Measurements from ENCODE around the gene GNB1L.
"Not testable (repeated sequence)": the region's sequence is repeated elsewhere in the genome, so short reads cannot be mapped to it uniquely, and the experiment has no call there.

Gene GNB1L

DNA sequence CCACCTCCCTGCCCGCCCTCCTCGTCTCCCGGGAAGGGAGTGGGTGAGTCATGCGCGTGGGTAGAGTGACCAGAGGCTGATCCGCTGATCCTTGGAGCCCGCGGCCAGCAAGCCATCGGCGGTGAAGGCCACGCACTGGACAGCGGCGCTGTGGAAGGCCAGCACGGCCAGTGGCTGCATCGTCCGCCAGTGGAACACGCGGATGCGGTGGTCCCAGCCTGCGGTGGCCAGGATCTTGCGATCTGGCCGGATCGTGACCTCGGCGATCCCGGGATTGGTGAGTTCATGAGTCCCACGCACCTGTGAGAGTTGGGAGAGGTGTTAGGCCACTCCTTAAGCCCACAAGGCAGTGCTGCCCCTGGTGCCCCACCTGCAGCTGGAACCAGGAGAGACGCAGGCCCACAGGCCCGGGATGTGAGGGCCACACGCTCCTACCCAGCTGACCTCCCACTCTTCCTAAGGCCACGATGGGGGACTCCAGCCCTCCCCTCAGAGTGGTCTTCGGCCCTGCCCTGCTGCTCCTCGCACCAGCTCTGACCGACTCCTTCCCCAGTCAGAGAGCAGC is 65.9 kb downstream of the GNB1L start:
- no peaks in the 10 kb centered on the region for H3K4me1 Mint-ChIP-seq
- peaks cover 5 to 16% of the 10 kb centered on the region in 2 donors for H3K9me3 Mint-ChIP-seq
- no peak overlapping the region for H3K27ac Mint-ChIP-seq
- H3K27me3 Mint-ChIP-seq, result no peaks in the 10 kb centered on the region
- DNase-seq (no peak), ATAC-seq (no peak)
- H3K4me3 Mint-ChIP-seq, result no peak overlapping the region

DNA sequence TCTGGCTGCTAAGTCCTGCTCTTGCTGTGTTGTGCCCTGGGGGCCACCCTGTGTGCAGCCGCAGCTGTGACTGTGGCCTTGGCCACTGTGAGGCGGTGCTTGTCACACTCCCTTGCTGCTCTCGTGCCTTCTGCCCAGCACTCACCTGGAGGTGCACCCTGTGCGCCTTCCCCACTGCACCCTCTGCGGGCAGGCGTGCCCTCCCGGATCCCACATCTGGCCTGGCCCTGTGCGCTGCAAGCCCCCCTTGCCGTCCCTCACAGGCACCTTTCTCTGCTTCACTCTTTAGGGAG is 66.9 kb downstream of the GNB1L start:
- no peak for DNase-seq
- peak overlapping the region in 1 of 2 donors; percentile 80 for H3K27ac Mint-ChIP-seq
- H3K9me3 Mint-ChIP-seq, result peaks cover 0 to 13% of the 10 kb centered on the region in 2 donors
- H3K4me3 Mint-ChIP-seq, result no peak overlapping the region
- no peaks in the 10 kb centered on the region for H3K4me1 Mint-ChIP-seq
- no peaks in the 10 kb centered on the region for H3K27me3 Mint-ChIP-seq
- no peak for ATAC-seq

DNA sequence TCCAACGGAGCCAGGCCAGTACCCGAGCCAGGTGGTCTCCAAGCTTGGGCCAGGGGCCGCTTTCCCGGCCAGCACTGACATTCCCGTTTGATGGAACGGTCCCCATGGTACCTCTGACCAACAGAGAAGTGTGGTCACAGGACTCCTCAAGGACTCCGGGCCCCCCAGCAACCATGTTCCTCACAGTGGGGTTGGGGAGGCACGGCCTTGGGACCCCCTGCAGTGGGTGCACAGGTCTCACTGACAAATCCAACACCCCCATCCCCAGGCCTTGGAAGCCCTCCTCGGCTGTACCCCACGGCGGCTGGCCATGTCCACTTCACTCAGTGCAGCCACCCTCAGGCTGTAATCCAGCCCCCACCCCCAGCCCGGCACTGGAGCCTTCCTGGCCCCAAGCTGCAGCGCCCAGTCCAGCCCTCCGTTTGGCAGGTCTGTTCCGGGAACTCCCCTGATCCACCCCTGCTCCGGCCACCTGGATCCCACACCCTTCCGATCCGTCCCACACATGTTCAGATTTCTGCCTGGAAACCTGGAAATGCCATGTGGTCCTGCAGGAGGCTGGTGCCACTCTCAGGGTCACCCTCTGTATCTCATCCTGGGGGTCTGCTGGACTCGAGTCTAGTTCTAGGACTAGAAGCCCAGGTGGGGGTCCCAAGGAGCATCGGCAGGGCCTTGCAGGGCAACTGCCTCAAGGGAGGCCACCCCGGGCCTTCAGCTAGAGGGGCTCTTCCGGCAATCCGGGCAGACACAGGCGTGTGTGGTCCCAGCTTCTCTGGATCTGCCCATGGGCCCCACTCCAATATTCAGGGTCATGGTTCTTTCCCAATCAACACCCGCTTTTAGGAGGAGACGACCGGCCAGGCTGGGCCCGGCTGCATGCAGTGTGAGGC is 67.5 kb downstream of the GNB1L start:
- no peaks in the 10 kb centered on the region for H3K4me1 Mint-ChIP-seq
- no peaks in the 10 kb centered on the region for H3K27me3 Mint-ChIP-seq
- ATAC-seq (peak; percentile 18), DNase-seq (no peak)
- peaks cover 0 to 7% of the 10 kb centered on the region in 2 donors for H3K9me3 Mint-ChIP-seq
- no peak overlapping the region for H3K4me3 Mint-ChIP-seq
- peak overlapping the region in 1 of 2 donors; percentile 80 for H3K27ac Mint-ChIP-seq

DNA sequence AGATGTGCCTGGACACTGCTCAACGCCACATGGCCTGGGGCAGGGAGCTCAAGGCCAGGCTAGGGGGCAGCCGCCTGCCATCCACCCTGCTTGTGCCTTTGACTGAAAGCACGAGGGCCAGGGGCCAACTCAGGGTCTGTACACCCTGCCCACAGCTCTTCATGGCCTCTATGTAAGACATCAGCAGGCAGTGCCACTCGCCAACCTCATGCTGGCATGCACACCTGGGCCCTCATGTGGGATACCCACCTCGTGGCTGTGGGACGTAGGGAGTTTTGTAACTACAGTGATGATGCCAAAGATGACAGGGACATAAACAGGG is 68.4 kb downstream of the GNB1L start:
- H3K4me1 Mint-ChIP-seq, result no peaks in the 10 kb centered on the region
- H3K27ac Mint-ChIP-seq, result no peak overlapping the region
- ATAC-seq (no peak), DNase-seq (no peak)
- no peaks in the 10 kb centered on the region for H3K9me3 Mint-ChIP-seq
- H3K4me3 Mint-ChIP-seq, result no peak overlapping the region
- H3K27me3 Mint-ChIP-seq, result peaks cover 7% of the 10 kb centered on the region

DNA sequence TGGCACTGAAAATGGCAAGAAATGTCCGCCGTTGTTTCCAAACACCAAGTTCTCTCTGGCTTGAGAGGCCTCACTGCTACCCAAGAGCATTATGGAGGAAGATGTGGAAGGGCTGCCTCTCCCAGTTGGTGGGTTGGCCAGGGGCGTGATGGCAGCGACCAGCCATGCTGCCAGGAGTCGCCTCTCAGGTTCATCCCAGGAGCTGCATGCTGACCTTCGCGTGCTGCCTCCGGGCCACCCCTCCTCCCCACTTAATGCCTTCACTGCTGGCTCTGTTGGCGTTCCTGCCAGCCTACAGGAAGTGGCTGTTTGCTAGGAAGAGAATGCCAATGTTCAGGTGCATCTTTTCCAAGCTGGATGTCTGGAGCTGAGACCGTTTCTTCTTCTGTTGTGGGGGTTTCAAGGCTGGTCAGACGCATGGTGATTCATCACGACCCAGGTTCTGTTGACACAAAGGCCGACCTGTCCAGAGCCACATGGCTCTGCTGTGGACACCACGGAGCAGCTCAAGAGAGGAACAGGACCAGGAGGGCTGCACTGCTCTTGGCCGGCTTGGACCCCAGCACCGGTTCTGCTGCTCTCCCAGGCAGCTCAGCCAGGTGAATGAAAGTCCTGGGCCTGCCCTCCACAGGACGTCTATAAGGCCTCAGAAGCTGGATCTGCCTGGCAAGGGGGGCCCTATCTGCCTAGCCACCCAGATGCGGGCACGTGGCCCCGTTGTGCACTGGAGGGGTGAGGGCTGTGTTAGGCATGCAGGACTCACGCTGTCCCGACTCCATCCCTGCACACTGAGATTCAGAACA is 69.0 kb downstream of the GNB1L start:
- peaks cover 13% of the 10 kb centered on the region for H3K27me3 Mint-ChIP-seq
- no peaks in the 10 kb centered on the region for H3K9me3 Mint-ChIP-seq
- ATAC-seq (no peak), DNase-seq (no peak)
- H3K27ac Mint-ChIP-seq, result peak overlapping the region in 1 of 2 donors; percentile 76
- H3K4me3 Mint-ChIP-seq, result no peak overlapping the region
- H3K4me1 Mint-ChIP-seq, result no peaks in the 10 kb centered on the region

DNA sequence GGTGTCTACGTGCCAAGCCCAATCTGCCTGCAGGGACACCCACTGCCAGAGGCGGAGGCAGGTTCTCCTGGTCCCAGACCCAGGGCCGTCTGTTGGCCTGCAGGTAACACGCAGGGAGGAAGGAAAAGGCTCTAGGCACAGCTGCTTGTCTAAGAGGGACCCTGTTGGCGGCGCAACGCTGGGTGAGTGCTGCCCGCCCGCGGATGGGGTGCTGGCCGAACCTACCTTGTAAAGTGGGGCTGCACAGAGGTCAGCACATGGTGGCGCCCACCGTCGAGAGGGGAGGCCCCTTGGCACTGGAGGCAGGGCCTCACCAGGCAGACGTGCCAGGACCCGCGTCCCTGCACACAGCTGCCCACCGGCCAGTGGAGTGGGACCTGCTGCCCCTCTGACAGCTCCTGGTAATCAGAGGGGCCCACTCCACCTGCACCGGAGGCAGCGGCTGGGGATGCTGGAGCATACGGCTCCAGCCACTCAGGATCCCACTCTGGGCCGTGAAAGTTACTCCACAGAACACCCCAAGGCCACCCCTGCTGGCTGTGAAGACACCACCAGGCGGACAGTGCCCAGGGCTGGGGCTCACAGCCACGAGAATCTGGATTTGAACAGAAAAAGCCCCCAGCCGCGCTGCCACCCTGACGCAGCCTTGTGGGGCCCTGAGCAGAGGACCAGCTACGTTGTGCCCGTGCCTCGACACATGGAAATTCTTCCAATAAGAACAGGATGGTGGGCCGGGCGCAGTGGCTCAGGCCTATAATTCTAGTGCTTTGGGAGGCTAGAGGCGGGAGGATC is 70.1 kb downstream of the GNB1L start:
- Mint-ChIP-seq H3K9me3 (no peaks in the 10 kb centered on the region), H3K4me3 (no peak overlapping the region), H3K4me1 (no peaks in the 10 kb centered on the region), H3K27ac (no peak overlapping the region), H3K27me3 (peaks cover 21% of the 10 kb centered on the region)
- DNase-seq (no peak), ATAC-seq (no peak)

DNA sequence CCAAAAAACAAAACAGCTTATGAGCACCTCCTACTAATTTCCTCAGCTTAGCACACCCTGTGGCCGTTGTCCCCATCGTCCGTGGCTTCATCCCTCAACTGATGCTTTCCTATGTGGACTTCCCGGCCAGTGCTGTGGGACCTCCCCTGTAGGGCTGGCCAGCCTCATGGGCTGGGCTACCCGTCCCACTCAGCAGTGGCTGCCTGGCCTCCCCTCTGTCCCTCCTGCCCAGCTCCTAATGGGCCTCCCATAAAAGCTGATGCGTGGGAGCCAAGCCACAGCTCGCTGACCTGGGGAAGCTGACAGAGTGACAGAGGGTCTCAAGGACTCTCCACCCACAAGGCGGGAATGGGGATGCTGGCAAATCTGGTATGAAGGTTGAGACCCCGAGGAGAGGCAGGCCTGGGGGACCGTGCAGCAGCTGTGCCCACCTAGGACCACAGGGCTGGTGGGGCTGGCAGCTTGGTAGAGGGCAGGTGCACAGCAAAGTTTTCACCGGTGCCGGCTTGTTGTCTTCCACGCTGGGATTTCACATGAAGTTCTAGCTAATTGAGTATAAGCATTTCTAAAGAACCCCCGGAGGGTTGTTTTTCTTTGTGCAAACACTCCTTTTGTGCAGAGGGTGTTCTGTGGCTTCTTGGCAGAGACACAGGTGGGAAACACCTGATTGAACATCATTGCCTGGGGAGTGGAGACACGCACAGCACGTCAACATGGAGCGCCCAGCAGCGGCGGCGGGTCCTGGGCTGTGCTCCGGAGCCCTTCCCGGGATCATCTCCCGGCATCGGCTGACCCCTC is 70.9 kb downstream of the GNB1L start:
- DNase-seq (no peak), ATAC-seq (no peak)
- Mint-ChIP-seq H3K4me3 (no peak overlapping the region), H3K27ac (peak overlapping the region in 1 of 2 donors; percentile 54), H3K9me3 (no peaks in the 10 kb centered on the region), H3K4me1 (no peaks in the 10 kb centered on the region), H3K27me3 (peaks cover 25% of the 10 kb centered on the region)

DNA sequence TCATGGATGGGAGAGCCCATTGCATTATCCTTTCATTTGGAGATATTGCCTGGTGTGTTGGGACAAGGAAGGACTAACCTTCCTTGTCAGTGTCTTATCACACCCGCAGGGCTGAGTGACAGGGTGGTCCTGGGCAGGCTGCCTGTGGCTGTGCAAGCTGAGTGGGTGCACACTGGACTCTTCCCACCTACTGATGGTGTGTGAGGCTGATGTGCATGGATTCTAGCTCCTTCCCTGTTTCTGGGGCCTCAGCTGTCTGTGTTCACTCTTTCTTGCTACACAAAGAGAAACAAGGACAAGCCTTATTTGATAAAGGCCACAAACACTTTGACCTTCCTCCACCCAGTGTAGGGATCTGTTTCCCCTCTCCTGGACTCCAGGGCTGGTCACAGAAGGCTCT is 72.1 kb downstream of the GNB1L start:
- Mint-ChIP-seq H3K9me3 (no peaks in the 10 kb centered on the region), H3K27ac (no peak overlapping the region), H3K27me3 (peaks cover 38% of the 10 kb centered on the region), H3K4me3 (no peak overlapping the region), H3K4me1 (no peaks in the 10 kb centered on the region)
- DNase-seq, result no peak
- no peak for ATAC-seq

DNA sequence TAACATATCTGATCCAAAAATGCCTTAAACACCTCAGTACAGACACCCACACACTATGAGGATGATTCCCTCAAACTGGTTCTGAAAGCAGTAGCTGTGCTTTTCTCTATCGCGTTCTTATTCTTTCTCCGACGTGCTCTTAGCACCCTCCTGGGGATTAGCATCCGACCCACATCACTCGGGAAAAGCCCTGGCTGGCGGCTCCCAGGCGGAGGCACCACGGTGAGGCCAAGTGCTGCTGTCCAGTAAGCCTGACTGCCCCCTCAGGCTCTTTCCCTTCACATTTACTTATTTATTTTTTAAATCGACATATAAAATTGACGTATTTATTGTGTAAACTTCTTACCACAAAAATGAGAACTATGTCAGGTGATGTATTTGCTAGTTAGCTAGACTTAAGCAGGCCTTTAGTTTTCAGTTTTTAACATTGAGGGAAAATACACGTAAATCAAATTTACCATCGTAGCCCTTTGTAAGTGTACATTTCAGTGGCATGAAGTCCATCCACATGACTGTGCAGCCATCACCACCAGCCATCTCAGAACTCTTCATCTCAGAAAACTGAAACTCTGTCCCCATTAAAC is 74.9 kb downstream of the GNB1L start:
- no peak overlapping the region for H3K4me3 Mint-ChIP-seq
- DNase-seq, result no peak
- peaks cover 51% of the 10 kb centered on the region for H3K27me3 Mint-ChIP-seq
- ATAC-seq, result no peak
- H3K4me1 Mint-ChIP-seq, result peaks cover 9% of the 10 kb centered on the region
- no peak overlapping the region for H3K27ac Mint-ChIP-seq
- H3K9me3 Mint-ChIP-seq, result no peaks in the 10 kb centered on the region

DNA sequence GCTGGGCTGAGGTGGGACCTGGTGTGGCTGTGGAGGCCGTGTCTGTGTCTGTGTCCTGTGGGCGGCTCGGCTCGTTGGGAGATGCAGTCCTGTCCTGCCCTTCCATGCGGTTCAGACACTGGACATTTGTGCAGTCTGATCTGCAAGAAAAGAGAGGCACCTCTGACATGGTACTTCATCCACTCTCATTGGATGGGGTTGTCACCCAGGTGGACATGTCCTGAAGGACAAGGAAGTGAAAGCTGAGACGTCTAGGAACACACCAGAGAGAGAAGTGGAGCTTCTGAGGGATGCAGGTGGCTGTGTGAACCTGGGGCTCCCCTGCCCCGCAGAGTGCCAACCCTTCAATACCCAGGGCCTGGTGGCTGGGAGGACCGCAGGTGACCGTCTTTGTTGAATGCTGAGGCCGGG is 75.7 kb downstream of the GNB1L start:
- Mint-ChIP-seq H3K9me3 (no peaks in the 10 kb centered on the region), H3K27me3 (peaks cover 59% of the 10 kb centered on the region), H3K4me3 (no peak overlapping the region), H3K27ac (peak overlapping the region in 1 of 2 donors; percentile 19), H3K4me1 (peaks cover 9% of the 10 kb centered on the region)
- no peak for ATAC-seq
- DNase-seq, result no peak

DNA sequence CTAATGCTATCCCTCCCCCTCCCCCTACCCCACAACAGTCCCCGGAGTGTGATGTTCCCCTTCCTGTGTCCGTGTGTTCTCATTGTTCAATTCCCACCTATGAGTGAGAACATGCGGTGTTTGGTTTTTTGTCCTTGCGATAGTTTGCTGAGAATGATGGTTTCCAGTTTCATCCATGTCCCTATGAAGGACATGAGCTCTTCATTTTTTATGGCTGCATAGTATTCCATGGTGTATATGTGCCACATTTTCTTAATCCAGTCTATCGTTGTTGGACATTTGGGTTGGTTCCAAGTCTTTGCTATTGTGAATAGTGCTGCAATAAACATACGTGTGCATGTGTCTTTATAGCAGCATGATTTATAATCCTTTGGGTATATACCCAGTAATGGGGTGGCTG is 77.5 kb downstream of the GNB1L start:
- H3K9me3 Mint-ChIP-seq, H3K4me1 Mint-ChIP-seq, ATAC-seq, DNase-seq, H3K4me3 Mint-ChIP-seq, H3K27ac Mint-ChIP-seq: not testable (repeated sequence)
- peaks cover 77% of the 10 kb centered on the region for H3K27me3 Mint-ChIP-seq

DNA sequence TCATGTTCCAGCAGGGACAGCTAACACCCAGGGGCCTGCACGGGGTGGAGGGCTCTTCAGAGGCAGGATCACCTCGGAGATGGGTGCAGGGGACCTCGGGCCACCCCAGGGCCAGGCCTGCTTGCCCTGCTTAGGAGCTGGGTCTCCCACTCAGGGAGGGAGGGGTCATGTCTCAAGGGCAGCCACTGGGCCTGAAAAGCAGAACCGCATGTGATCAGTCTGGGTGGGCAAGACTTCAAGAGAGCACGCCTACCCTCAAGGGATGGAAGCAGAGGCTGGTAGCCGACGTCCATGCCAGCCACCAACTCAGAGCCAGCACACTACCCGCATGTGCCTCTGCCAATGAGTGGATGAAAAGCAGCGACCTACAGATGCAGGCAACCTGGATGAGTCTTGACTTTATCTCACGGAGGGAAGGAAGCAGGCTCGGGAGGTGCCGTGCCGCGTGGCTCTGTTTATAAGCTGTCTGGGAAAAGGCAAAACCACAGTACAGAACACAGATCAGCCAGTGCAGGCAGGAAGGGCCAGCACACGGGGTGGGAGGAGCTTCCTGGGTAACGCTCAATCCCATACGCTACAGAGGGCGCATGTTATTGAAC is 78.1 kb downstream of the GNB1L start:
- Mint-ChIP-seq H3K9me3 (no peaks in the 10 kb centered on the region), H3K4me1 (peaks cover 9% of the 10 kb centered on the region), H3K4me3 (peak overlapping the region in 1 of 2 donors; percentile 17), H3K27me3 (peaks cover 79% of the 10 kb centered on the region), H3K27ac (no peak overlapping the region)
- ATAC-seq, result no peak
- no peak for DNase-seq

DNA sequence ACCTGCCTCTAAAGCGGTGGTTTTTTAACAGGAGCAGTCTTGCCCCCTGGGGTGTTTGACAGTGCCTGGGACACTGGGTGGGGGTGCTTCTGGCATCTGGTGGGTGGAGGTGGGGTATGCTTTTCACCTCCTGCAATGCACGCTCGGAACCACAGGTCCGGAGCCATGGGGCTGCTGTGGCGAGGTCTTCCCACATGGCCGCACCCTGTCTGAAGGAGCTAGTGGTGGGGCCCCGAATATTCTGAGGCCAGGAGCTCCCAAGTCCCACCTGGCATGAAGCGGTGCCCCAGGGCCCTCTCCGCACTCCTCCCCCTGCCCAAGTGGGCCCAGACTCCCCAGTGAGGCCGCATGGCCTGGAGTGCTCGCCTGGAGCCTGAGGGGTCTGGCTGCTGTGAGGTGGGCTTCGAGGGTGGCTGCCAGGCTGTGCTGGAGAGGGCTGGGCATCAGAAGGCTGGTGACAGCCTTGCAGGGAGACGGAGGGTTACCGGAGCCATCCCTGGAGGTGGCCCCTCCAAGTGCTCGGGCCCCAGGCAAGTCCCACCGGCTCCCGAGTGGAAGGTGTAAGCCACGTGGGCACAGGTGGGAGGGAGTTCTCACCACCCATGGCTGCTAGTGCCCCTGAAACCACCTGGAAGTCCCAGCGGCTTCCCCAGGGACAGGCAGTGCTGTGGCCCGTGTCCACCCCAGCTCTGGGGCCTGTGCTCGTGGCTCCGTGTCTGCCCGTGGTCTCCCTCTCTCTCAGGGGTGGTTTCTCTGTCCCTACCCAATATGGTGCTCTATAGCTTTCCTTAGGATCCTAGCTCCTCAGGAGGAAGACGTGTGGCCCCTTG is 79.0 kb downstream of the GNB1L start:
- Mint-ChIP-seq H3K4me3 (no peak overlapping the region), H3K27ac (no peak overlapping the region), H3K27me3 (peaks cover 79% of the 10 kb centered on the region), H3K4me1 (peaks cover 9% of the 10 kb centered on the region), H3K9me3 (no peaks in the 10 kb centered on the region)
- ATAC-seq (peak; percentile 23), DNase-seq (no peak)

DNA sequence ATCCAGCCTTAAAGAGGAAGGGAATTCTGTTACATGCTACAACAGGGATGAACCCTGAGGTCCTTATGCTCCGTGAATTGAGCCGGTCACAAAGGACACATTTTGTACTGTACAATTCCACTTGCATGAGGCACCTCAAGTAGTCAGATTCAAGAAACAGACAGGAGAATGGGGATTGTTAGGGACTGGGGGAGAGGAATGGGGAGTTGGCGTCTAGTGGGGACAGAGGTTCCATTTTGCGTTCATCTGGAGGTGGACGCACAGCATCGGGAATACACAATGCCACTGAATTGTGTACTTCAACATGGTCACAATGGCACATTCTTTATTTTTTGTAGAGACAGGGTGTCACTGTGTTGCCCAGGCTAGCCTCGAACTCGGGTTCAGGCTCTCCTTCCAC is 80.0 kb downstream of the GNB1L start:
- DNase-seq (no peak), ATAC-seq (no peak)
- no peak overlapping the region for H3K4me3 Mint-ChIP-seq
- H3K27ac Mint-ChIP-seq, result no peak overlapping the region
- peaks cover 81% of the 10 kb centered on the region for H3K27me3 Mint-ChIP-seq
- H3K4me1 Mint-ChIP-seq, result peaks cover 9% of the 10 kb centered on the region
- no peaks in the 10 kb centered on the region for H3K9me3 Mint-ChIP-seq
